Stimulated activated effector memory CD8-positive, alpha-beta T cell treated with anti-CD3 and anti-CD28 coated beads, Interleukin-12 subunit alpha, Interleukin-12 subunit beta, amount 100 ng/mL, for 72 hours (primary cell): ENCODE results near the gene NCLN.
"Not testable (repeated sequence)": the region's sequence is repeated elsewhere in the genome, so short reads cannot be mapped to it uniquely, and the experiment has no call there.

Experiments
- ATAC-seq: fragments of 150-1000 bp; cut with Tn5 transposase; 2 replicates; pipeline ENCODE4 v1.10.0; 2021
- DNase-seq, 2 donors: peaks; one replicate each; pipeline ENCODE4 v3.0.0; 2021 to 2022; ENCODE audit warnings: low spot score in 2 of 2
- H3K27ac Mint-ChIP-seq: one replicate; pipeline ENCODE4 v1.8.0; 2022; ENCODE audit warnings: mild to moderate bottlenecking, mixed read lengths
- H3K36me3 Mint-ChIP-seq: one replicate; pipeline ENCODE4 v1.8.0; 2022; ENCODE audit warnings: mild to moderate bottlenecking, mixed read lengths
- H3K4me1 Mint-ChIP-seq: one replicate; pipeline ENCODE4 v1.8.0; 2022; ENCODE audit warnings: mixed read lengths
- H3K4me3 Mint-ChIP-seq: one replicate; pipeline ENCODE4 v1.8.0; 2022; ENCODE audit warnings: mild to moderate bottlenecking, mixed read lengths
- H3K9me3 Mint-ChIP-seq: one replicate; pipeline ENCODE4 v1.8.0; 2022; ENCODE audit warnings: mixed read lengths

Gene NCLN

DNA sequence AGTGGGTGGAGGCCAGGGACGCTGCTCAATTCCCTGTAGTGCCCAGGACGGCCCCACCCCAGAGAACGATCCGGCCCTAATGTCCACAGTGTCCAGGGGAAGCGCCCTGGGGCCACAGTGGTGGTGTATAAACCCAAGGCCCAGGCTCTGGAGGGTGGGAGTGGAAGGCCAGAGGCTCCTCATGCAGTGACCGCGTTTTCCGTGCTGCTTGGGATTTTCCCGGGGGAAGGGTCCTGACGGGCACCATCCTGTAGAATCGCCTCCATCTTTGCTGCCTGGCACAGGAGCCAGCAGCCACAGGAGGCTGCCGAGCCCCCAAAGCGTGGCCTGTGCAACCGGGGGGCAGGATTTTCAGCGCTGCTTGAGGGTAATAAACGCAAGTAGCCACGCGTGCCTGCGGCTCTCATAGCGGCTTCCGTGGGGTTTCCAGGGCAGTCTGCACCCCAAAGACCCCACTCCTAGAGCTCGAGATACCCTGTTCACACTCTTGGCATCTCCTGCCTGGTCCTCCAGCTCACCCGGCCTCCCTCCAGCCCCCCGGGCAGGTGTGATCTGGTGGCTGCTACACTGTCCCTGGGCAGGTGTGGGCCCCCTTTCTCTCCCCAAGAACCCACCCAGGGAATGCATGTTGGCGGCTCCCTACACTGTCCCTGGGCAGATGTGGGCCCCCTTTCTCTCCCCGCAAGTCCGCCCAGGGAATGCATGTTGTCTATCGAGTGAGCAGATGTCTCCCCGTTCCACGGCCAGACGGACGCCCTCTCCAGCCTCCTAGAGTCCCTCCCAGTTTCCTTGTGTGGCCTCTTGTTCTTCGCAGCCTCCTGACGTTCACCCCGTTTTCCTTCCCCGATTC lies 2.2 kb downstream of the NCLN start:
- ATAC-seq (no peak), DNase-seq (no peak)
- Mint-ChIP-seq H3K27ac (peak overlapping the region; percentile 79), H3K4me3 (peak overlapping the region; percentile 97), H3K4me1 (peaks cover 56% of the 10 kb centered on the region), H3K9me3 (no peaks in the 10 kb centered on the region), H3K36me3 (peaks cover 69% of the 10 kb centered on the region)

DNA sequence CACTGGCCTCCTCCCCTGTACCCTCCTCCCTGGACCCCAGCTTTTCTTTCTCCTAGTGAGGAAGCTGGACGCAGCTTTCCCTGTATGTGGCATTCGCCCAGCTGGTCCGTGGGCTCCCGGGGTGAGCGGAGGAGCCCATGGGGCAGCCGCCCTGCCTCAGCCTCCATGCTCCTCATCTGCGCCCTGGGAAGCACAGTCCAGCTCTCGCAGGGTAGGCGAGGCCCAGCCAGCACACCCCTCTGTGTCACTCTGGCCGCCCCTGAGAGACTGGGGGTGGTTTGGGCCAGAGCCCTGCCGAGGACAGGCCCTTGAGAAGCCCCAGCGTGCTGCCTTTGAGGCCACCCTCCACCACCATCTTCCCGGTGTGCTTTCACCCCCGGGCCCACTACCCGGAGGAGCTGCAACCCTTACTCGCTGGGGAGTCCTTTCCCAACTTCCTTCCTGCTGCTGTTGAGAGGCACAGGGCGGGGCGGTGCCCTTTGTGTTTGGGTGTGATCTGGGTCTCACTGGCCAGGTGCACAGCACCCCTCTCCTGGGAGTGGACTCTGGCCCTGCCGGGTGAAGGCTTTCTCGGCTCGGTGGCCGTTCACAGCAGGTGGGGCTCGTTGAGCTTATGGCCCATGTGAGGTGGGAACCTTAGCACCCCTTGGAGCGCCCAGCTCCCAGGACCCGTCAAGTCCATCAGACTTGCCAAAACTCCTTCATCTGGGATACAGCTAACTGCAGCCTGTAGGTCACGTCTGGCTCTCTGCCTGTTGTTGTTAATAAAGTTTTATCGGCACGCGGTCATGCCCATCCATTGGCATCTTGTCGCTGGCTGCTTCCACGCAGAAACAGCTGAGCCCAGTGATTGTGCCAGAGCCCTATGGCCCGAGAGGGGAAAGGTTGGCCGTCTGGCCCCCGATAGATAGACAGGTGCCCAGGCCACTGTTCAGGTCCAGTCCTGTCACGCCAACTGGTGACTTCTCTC lies 3.2 kb downstream of the NCLN start:
- Mint-ChIP-seq H3K4me3 (peak overlapping the region; percentile 97), H3K4me1 (peaks cover 49% of the 10 kb centered on the region), H3K36me3 (peaks cover 69% of the 10 kb centered on the region), H3K27ac (peak overlapping the region; percentile 79), H3K9me3 (no peaks in the 10 kb centered on the region)
- no peak for DNase-seq
- no peak for ATAC-seq

DNA sequence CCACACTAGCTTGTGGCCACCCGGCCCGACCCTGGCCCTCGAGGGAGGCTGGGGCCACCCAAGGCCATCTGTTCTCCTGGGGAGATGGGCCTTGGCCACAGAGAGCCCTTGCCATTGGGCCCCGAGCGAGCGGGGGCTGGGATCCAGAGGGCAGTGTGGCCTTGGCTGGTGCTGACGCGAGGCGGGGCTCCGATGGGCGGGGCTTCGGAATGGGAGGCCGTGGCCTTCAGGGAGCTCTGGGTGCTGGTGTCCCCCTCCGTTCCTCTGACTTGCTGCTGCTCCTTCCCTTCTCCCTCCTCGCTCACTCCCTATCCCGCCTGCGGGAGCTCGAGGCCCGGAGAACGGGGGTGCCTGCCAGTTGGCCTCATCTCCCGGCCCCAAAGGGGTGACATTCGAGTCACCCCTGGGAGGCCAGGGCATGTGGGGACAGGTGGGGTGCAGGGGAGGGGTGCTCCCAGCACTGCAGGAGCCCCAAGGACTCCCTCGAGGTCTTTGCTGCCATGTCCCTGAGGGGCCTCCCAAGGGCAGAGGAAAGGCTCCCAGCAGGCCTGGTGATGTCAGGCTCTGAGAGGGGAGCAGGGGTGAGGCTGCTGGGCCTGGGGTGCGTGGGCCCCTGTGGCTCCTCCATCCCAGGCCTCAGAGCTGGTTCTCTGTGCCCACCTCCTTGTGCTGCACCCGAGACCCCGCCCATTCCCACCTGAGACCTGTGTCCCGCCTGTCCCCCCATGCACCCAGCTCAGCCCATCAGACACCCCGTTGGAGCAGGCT lies 4.2 kb downstream of the NCLN start:
- Mint-ChIP-seq H3K27ac (no peak overlapping the region), H3K4me1 (peaks cover 40% of the 10 kb centered on the region), H3K9me3 (no peaks in the 10 kb centered on the region), H3K4me3 (no peak overlapping the region), H3K36me3 (peaks cover 69% of the 10 kb centered on the region)
- no peak for ATAC-seq
- DNase-seq, result no peak

DNA sequence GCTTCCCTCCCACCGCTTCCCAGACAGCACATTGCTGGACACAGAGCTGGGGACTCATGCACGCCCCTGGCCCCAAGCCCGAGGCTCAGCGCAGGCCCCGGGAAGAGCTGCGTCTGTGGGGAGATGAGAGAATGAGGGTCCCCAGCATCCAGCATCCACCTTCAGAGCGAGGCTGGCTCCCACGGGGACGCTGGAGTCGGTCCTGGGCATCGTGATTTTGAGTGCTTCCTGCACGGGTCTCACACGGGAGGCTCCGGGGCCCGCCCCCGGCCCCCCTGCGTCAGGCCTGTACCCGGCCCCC lies 4.7 kb downstream of the NCLN start:
- Mint-ChIP-seq H3K4me3 (no peak overlapping the region), H3K36me3 (peaks cover 65% of the 10 kb centered on the region), H3K4me1 (peaks cover 34% of the 10 kb centered on the region), H3K27ac (no peak overlapping the region), H3K9me3 (no peaks in the 10 kb centered on the region)
- no peak for ATAC-seq
- no peak for DNase-seq

DNA sequence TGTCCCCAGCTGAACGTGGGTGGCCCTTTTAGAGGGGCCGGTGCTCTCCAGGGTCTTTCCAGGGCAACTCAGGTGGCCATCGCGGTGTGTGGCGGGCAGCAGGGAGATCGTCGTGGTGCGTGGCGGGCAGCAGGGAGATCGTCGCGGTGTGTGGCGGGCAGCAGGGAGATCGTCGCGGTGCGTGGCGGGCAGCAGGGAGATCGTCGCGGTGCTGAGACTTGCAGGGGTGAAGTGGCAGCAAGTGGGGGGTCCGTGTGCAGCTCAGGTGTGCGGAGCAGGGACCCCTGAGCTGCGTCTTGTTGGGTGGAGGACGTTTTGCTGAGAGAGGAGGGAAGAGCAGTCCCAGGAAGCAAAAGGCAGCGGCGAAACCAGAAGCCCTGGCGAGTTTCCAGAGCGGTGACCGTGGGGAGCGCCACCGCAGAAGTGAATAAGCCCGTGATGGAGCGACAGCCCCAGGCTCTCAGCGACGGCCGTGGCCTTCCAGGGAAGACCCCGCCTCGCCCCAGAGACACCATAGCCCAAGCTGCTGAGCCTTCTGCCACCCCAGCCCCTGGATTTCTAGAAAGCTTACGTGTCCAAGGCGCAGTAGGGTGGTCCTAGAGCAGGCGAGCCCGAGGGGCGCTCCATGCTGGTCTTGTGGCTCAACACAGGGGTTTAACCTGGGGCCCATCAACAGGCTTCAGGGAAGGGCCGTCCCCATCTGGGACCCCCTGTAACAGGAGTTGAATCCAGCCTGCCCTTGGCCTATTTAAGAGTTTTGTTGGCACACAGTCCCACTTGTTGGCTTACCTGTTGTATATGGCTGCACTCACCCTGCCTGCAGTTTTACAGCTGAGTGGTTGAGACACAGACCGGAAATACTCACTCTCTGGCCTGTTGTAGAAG lies 5.4 kb downstream of the NCLN start:
- peaks cover 33% of the 10 kb centered on the region for H3K4me1 Mint-ChIP-seq
- ATAC-seq, result no peak
- H3K4me3 Mint-ChIP-seq, result no peak overlapping the region
- DNase-seq, result no peak
- H3K27ac Mint-ChIP-seq, result no peak overlapping the region
- no peaks in the 10 kb centered on the region for H3K9me3 Mint-ChIP-seq
- peaks cover 67% of the 10 kb centered on the region for H3K36me3 Mint-ChIP-seq

DNA sequence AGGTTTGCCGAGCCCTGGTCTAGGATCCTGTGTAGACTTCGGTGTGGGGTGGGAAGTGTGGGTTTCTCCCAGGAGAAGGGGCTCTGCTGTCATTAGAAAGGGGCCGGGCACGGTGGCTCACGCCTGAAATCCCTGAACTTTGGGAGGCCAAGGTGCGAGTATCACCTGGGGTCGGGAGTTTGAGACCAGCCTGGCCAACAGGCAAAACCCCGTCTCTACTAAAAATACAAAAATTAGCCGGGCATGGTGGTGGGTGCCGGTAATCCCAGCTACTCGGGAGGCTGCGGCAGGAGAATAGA lies 6.0 kb downstream of the NCLN start:
- peaks cover 66% of the 10 kb centered on the region for H3K36me3 Mint-ChIP-seq

DNA sequence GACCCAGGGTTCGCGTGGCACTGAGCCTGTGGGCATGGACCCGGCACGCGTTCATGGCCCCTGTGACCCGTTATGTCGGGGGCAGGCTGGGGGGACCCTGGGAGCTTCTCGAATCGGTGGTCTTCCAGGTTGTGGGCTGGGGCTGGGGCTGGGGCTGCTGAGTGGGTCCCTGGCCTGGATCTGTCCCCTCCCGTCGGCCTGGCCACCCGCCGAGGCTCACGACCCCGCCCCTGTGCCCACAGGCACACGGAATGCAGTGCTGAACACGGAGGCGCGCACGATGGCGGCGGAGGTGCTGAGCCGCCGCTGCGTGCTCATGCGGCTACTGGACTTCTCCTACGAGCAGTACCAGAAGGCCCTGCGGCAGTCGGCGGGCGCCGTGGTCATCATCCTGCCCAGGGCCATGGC lies 6.5 kb downstream of the NCLN start:
- Mint-ChIP-seq H3K27ac (no peak overlapping the region), H3K4me3 (no peak overlapping the region), H3K36me3 (peaks cover 66% of the 10 kb centered on the region), H3K4me1 (peaks cover 25% of the 10 kb centered on the region), H3K9me3 (no peaks in the 10 kb centered on the region)
- ATAC-seq, result no peak
- no peak for DNase-seq

More for the DNA sequence above, 6.0 kb downstream of the NCLN start:
- H3K4me3 Mint-ChIP-seq, H3K27ac Mint-ChIP-seq, DNase-seq, ATAC-seq, H3K9me3 Mint-ChIP-seq: not testable (repeated sequence)
- peaks cover 30% of the 10 kb centered on the region for H3K4me1 Mint-ChIP-seq

DNA sequence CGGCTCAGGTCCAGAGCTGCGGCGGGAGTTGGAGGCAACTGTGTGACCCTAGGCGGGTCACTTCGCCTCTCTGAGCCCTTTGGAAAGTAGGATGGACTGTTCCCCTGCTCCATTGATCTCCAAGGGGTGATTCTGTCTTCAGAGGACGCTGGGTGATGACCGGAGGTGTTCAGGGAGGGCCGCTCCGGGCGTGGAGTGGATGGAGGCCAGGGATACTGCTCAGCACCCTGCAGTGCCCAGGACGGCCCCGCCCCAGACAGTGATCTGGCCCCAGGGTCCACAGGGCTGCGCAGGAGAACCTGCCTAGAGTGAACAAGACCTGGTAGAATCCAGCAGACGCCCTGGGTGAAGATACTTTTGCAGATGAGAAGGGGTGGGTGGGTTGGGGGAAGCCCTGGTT lies 7.0 kb downstream of the NCLN start:
- no peak overlapping the region for H3K4me3 Mint-ChIP-seq
- H3K27ac Mint-ChIP-seq, result no peak overlapping the region
- H3K36me3 Mint-ChIP-seq, result peaks cover 66% of the 10 kb centered on the region
- ATAC-seq, result no peak
- peaks cover 21% of the 10 kb centered on the region for H3K4me1 Mint-ChIP-seq
- H3K9me3 Mint-ChIP-seq, result no peaks in the 10 kb centered on the region
- DNase-seq, result no peak

DNA sequence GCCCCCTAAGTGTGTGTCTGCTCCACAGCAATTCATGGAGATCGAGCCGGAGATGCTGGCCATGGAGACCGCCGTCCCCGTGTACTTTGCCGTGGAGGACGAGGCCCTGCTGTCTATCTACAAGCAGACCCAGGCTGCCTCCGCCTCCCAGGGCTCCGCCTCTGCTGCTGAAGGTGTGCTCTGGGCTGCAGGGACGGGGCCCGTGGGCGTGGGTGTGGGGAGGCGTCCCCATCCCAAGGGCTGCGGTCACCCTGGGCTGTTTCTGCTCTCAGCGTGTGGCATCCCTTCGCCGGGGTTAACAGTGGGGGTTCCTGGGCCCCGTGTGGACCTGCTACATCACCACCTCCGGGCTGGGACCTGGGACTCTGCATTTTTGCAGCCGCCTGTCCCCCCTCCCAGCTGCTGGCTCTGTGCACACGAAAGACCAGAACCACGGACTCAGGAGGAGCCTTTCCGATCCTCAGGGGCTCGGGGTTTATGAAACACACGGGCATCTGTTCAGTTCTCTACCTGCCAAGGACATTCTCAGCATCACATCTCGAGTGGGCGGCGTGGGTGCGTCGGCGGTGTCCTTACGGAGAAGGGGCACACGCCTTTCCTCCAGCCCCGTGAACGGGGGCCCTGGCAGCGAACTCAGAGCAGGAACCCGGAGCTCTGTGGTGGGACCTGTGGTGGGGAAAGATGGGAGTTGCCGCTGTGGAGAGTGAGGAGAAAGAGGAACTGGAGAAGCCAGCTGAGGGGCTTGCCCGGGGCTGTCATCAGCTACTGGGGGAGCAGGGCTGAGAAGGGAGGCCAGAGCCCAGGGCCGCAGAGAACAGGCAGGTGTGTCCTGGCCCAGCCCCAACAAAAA lies 7.8 kb downstream of the NCLN start:
- DNase-seq (no peak), ATAC-seq (no peak)
- Mint-ChIP-seq H3K4me1 (peaks cover 13% of the 10 kb centered on the region), H3K9me3 (no peaks in the 10 kb centered on the region), H3K27ac (no peak overlapping the region), H3K4me3 (no peak overlapping the region), H3K36me3 (peaks cover 59% of the 10 kb centered on the region)

DNA sequence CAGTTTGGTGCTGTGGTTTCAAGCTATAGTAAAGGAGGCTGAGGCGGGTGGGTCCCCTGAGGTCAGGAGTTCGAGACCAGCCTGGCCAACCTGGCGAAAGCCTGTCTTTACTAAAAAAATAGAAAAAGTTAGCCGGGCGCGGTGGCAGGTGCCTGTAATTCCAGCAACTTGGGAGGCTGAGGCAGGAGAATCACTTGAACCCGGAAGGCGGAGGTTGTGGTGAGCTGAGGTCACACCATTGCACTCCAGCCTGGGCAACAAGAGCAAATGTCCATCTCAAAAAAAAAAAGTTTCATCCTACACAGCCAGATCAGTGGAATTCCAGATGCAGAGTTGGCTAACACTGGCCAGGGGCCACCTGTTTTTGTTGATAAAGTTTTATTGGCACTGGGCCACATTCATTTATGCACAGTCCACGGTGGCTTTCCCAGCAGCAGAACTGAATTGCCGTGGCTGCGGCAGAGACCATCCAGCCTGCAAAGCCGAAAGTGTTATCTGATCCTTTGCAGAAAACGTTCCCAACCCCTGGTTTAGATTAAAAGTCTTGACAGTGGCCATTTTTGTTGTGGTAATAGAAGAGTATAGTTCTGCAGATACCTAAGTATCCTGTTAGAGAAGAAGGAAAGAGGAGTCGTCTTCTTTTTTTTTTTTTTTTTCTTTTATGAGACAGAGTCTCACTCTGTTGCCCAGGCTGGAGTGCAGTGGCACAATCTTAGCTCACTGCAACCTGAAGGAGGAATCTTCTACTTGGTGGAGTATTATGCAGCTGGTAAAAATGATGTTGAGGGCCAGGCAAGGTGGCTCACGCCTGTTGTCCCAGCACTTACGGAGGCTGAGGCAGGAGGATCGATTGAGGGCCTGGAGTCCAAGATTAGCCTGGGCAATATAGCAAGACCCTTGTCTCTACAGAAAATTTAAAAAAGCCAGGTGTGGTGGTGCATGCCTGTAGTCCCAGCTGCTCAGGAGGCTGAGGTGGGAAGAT lies 8.7 kb downstream of the NCLN start:
- Mint-ChIP-seq H3K4me3 (no peak overlapping the region), H3K4me1 (peaks cover 5% of the 10 kb centered on the region), H3K9me3 (no peaks in the 10 kb centered on the region), H3K36me3 (peaks cover 63% of the 10 kb centered on the region), H3K27ac (no peak overlapping the region)
- DNase-seq, result no peak
- no peak for ATAC-seq

DNA sequence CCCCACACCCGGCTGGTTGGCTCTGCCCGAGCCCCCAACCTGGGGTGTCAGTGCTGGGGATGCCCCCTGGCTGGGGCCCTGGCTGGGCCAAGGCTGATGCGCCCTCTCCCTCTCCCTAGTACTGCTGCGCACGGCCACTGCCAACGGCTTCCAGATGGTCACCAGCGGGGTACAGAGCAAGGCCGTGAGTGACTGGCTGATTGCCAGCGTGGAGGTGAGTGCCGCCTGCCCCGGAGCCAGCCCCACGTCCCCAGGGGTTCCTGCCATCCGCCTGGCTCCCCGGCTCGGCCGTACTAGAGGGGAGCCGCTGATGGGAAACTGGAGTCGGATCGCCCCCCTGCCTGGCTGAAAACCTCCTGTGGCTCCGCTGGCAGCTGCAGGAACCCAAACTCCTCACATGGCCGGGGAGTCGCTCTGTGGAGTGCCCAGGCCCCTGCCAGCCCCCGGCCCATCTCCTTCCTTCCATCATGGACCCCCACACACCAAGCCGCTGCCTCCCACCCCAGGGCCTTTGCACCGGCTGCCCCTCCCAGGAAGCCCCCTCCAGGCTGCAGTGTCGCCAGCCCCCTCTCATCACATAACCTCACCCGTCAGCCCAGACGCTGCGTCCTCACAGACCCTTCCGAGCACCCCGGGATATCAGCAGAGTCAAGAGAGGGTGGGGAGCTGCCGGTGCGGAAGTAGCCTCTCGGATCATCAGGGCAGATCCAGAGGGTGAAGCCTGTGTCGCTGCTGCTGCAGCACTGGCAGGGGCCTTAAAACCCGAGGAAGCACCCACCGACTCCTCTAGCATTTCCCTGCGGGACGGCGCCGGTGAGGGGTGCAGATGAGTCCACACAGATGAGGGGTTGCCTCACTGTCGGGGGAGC lies 10.6 kb downstream of the NCLN start:
- H3K9me3 Mint-ChIP-seq, result no peaks in the 10 kb centered on the region
- no peaks in the 10 kb centered on the region for H3K4me1 Mint-ChIP-seq
- DNase-seq (no peak), ATAC-seq (no peak)
- H3K4me3 Mint-ChIP-seq, result no peak overlapping the region
- H3K27ac Mint-ChIP-seq, result no peak overlapping the region
- peaks cover 70% of the 10 kb centered on the region for H3K36me3 Mint-ChIP-seq

DNA sequence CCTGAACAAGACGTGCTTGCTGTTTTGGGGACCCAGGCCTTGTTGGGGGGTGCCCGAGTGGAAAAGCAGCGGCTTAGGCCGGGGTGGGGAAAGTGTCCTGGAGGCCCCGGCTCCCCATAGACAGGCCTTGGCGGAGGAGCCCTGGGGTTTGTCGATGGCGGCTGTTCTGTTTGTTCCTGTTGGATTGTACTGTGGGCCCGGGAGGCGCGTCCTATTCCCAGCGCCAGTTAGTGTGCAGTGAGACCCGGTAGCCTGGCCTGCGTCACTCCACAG lies 11.1 kb downstream of the NCLN start:
- Mint-ChIP-seq H3K9me3 (no peaks in the 10 kb centered on the region), H3K4me3 (no peak overlapping the region), H3K36me3 (peaks cover 67% of the 10 kb centered on the region), H3K4me1 (no peaks in the 10 kb centered on the region), H3K27ac (no peak overlapping the region)
- ATAC-seq, result no peak
- DNase-seq, result no peak
